ENCODE measurements around the gene CYTH4.

DNA sequence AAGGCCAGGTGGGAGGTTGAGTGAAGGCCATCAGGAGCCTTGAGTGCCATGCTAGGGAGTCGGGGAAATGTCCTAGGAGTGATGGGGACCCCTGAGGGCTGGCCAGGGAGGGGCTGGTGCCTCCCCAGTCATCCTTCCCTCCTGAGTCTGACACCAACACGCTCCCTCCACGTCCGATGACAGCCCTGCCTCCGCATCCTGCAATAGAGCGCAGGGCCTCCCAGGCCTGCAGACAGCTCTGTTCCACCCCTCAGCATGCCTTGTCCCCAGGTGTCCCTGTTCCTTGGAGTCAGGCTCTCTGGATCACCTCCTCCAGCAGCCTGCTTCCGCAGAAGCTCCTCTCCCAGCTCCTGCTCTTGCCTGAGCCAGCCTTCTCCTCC is 41.4 kb upstream of the CYTH4 start:
- TF ChIP-seq, protein P1, sequence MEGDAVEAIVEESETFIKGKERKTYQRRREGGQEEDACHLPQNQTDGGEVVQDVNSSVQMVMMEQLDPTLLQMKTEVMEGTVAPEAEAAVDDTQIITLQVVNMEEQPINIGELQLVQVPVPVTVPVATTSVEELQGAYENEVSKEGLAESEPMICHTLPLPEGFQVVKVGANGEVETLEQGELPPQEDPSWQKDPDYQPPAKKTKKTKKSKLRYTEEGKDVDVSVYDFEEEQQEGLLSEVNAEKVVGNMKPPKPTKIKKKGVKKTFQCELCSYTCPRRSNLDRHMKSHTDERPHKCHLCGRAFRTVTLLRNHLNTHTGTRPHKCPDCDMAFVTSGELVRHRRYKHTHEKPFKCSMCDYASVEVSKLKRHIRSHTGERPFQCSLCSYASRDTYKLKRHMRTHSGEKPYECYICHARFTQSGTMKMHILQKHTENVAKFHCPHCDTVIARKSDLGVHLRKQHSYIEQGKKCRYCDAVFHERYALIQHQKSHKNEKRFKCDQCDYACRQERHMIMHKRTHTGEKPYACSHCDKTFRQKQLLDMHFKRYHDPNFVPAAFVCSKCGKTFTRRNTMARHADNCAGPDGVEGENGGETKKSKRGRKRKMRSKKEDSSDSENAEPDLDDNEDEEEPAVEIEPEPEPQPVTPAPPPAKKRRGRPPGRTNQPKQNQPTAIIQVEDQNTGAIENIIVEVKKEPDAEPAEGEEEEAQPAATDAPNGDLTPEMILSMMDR (IDR thresholded peaks at IDR 0.05) = no peak
- TF ChIP-seq EZH2 (IDR thresholded peaks at IDR 0.05) (no peak), EZH2phosphoT487 (IDR thresholded peaks at IDR 0.05) (no peak)

Data from neural progenitor cell (in vitro differentiated cells).